CD8-positive, alpha-beta memory T cell (primary cell): ENCODE measurements around the gene ASGR2. TPM values are rescaled to one million over a fixed set of nuclear protein-coding genes. Genes with fewer than 3 reads are reported as not detected.

Experiments used
- CTCF ChIA-PET: fragments of 350-600 bp; sonication (Branson Sonifier 250); formaldehyde crosslinking; loops from one replicate; lab custom pipeline; 2021; ENCODE audit warnings: antibody characterized with exemption; lab: Charles Lee
- POLR2A ChIA-PET: fragments of 350-600 bp; sonication (Branson Sonifier 250); formaldehyde crosslinking; loops from one replicate; lab custom pipeline; 2021; ENCODE audit warnings: antibody characterized with exemption; lab: Charles Lee
- DNase-seq, 5 donors: peaks; one replicate each; pipeline versions ENCODE4 v3.0.0 to v3.0.0-alpha.2; 2020 to 2022; ENCODE audit warnings: mixed read lengths in 1 of 5
- H3K27ac ChIP-seq: one replicate; pipeline ENCODE4 v1.7.0; 2013; ENCODE audit warnings: low read depth, mild to moderate bottlenecking, low read length, moderate library complexity
- H3K27me3 ChIP-seq: 2 replicates; pipeline ENCODE4 v1.7.0; 2013; ENCODE audit warnings: low read length, mild to moderate bottlenecking; ENCODE audit not compliant: insufficient read depth, poor library complexity, severe bottlenecking
- H3K36me3 ChIP-seq: 2 replicates; pipeline ENCODE4 v1.7.0; 2013; ENCODE audit warnings: mild to moderate bottlenecking, low read length, moderate library complexity; ENCODE audit not compliant: insufficient read depth
- H3K4me1 ChIP-seq: 2 replicates; pipeline ENCODE4 v1.7.0; 2013; ENCODE audit warnings: mild to moderate bottlenecking, low read length, moderate library complexity; ENCODE audit not compliant: insufficient read depth
- H3K4me3 ChIP-seq: 2 replicates; pipeline ENCODE4 v1.7.0; 2013; ENCODE audit warnings: mild to moderate bottlenecking, low read length
- H3K9me3 ChIP-seq: 2 replicates; pipeline ENCODE4 v1.7.0; 2013; ENCODE audit warnings: mild to moderate bottlenecking, low read length
- H3K27ac Mint-ChIP-seq, 8 donors: one replicate each; pipeline ENCODE4 v1.8.0; 2020 to 2021; ENCODE audit warnings: mixed read lengths in 8 of 8, mild to moderate bottlenecking in 6 of 8, inconsistent platforms in 3 of 8, moderate library complexity in 3 of 8
- H3K27me3 Mint-ChIP-seq, 2 donors: one replicate each; pipeline ENCODE4 v1.8.0; 2020 to 2021; ENCODE audit warnings: mixed read lengths in 2 of 2, mild to moderate bottlenecking in 1 of 2, moderate library complexity in 1 of 2
- H3K36me3 Mint-ChIP-seq, 3 donors: one replicate each; pipeline ENCODE4 v1.8.0; 2020 to 2021; ENCODE audit warnings: mixed read lengths in 3 of 3, inconsistent platforms in 1 of 3, mild to moderate bottlenecking in 1 of 3
- H3K4me1 Mint-ChIP-seq, 3 donors: one replicate each; pipeline ENCODE4 v1.8.0; 2020 to 2021; ENCODE audit warnings: mixed read lengths in 3 of 3, inconsistent platforms in 1 of 3, mild to moderate bottlenecking in 1 of 3
- H3K4me3 Mint-ChIP-seq, 7 donors: one replicate each; pipeline ENCODE4 v1.8.0; 2020 to 2021; ENCODE audit warnings: mixed read lengths in 7 of 7, mild to moderate bottlenecking in 6 of 7, moderate library complexity in 4 of 7, inconsistent platforms in 2 of 7
- H3K9me3 Mint-ChIP-seq, 5 donors: one replicate each; pipeline ENCODE4 v1.8.0; 2020 to 2022; ENCODE audit warnings: mixed read lengths in 5 of 5, mild to moderate bottlenecking in 3 of 5, moderate library complexity in 2 of 5, inconsistent platforms in 1 of 5
- polyA plus RNA-seq: library from polyadenylated mRNA; unstranded; fragments of 300-500 nt; fragmentation: Illumina TruSeq; gene quantifications from one replicate; pipeline ENCODE4 v1.2.3, GENCODE V29; 2021
- total RNA-seq, 2 experiments: library from RNA; stranded (reverse); gene quantifications; one replicate each; pipeline ENCODE4 v1.2.3, GENCODE V29; 2021

ASGR2 gene
- total and polyA plus RNA-seq, 3 experiments from 2014 or later: not detected

GRCh38 chr17:7078711-7079110 is 35.9 kb downstream of the ASGR2 start:
- DNase-seq: no peak
- Histone ChIP-seq H3K4me3 (no peak overlapping the region), H3K9me3 (no peaks in the 10 kb centered on the region), H3K27me3 (no peaks in the 10 kb centered on the region), H3K4me1 (peaks cover 16% of the 10 kb centered on the region), H3K27ac (no peak overlapping the region), H3K36me3 (no peaks in the 10 kb centered on the region)
- peak overlapping the region in 1 of 7 donors; percentile 23 for H3K4me3 Mint-ChIP-seq
- H3K4me1 Mint-ChIP-seq: peaks cover 26 to 34% (median 30%) of the 10 kb centered on the region in 3 donors
- ChIA-PET CTCF (no interaction called here), POLR2A (interaction anchor here (0.5 kb wide), 1 partner anchor 54 kb away, joined by 3 read pairs; no protein-coding TSS in a partner anchor)
- H3K9me3 Mint-ChIP-seq: no peaks in the 10 kb centered on the region
- H3K36me3 Mint-ChIP-seq: no peaks in the 10 kb centered on the region
- H3K27me3 Mint-ChIP-seq: no peaks in the 10 kb centered on the region
- peak overlapping the region in 2 of 8 donors; percentile 7 to 15 for H3K27ac Mint-ChIP-seq

DNA sequence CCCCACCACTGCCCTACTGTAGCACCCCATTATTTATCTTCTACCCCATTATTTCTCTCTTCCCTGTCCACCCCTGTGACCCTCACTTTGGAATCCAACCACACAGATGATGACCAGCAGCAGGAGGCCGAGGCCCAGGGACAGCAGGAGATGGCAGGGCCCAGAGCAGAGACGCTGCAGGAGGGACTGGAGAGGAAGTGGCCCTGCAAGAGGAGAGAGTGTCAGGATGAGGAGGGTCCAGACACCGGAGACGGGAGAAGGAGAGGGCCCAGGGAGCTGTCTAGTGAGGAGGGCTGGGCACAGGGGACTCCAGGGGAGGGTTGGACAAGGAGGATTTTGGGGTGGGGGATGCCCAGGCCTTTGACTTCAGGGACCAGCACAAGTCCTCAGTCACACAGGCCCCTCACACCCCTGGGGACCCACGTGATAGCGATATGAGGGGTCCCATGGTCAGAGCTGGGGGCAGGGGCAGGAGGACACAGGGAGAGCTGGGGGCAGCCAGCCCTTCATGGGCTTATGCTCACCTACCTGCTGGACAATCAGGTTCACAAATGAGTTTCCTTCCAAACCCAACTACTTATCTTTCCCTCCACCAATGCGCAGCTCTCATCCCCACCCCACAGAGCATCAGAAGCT is 36.6 kb downstream of the ASGR2 start:
- H3K9me3 ChIP-seq: no peaks in the 10 kb centered on the region
- H3K4me3 ChIP-seq: no peak overlapping the region
- DNase-seq: no peak
- Mint-ChIP-seq H3K9me3 (no peaks in the 10 kb centered on the region), H3K4me1 (peaks cover 21 to 28% (median 25%) of the 10 kb centered on the region in 3 donors), H3K36me3 (no peaks in the 10 kb centered on the region), H3K4me3 (no peak overlapping the region), H3K27me3 (no peaks in the 10 kb centered on the region), H3K27ac (peak overlapping the region in 1 of 8 donors; percentile 7)
- no peaks in the 10 kb centered on the region for H3K27me3 ChIP-seq
- peaks cover 16% of the 10 kb centered on the region for H3K4me1 ChIP-seq
- no peaks in the 10 kb centered on the region for H3K36me3 ChIP-seq
- H3K27ac ChIP-seq: no peak overlapping the region
- ChIA-PET POLR2A (interaction anchor here (0.5 kb wide), 1 partner anchor 54 kb away, joined by 3 read pairs; no protein-coding TSS in a partner anchor), CTCF (no interaction called here)

- Histone ChIP-seq H3K36me3 (no peaks in the 10 kb centered on the region), H3K9me3 (no peaks in the 10 kb centered on the region), H3K4me3 (no peak overlapping the region), H3K4me1 (no peaks in the 10 kb centered on the region), H3K27ac (no peak overlapping the region), H3K27me3 (no peaks in the 10 kb centered on the region)
- H3K27me3 Mint-ChIP-seq: no peaks in the 10 kb centered on the region
- POLR2A ChIA-PET: no interaction called here
- H3K27ac Mint-ChIP-seq: no peak overlapping the region
- no peaks in the 10 kb centered on the region for H3K9me3 Mint-ChIP-seq
- no peak for DNase-seq
- no peaks in the 10 kb centered on the region for H3K4me1 Mint-ChIP-seq
- H3K4me3 Mint-ChIP-seq: no peak overlapping the region
- CTCF ChIA-PET: interaction anchor here (1.1 kb wide), 2 partner anchors 12 to 66 kb away, joined by 3 read pairs; no protein-coding TSS in a partner anchor
- no peaks in the 10 kb centered on the region for H3K36me3 Mint-ChIP-seq
These were observed 39.7 kb downstream of the ASGR2 start for GRCh38 chr17:7074931-7075330.

DNA sequence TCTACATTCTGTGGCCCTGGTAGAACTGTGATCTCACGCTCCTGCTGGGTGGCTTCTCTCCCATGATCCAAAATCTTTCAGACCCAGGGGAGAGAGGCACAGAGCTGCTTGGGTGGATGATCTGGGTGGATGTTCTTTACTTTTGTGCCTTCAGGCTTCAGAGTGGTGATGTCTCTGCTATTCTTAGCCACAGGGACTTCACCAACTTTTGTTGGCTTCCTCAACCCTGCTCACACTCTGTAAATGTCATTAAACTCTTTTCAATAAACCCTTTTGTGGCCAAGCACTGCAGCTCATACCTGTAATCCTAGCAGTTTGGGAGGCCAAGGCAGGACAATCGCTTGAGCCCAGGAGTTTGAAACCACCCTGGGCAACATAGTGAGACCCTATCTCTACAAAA is 42.2 kb downstream of the ASGR2 start:
- CTCF ChIA-PET: no interaction called here
- no peak overlapping the region for H3K27ac Mint-ChIP-seq
- H3K9me3 Mint-ChIP-seq: peaks cover 9 to 19% (median 12%) of the 10 kb centered on the region in 5 donors
- H3K27ac ChIP-seq: no peak overlapping the region
- H3K36me3 Mint-ChIP-seq: peaks cover 0 to 20% (median 2%) of the 10 kb centered on the region in 3 donors
- H3K27me3 Mint-ChIP-seq: no peaks in the 10 kb centered on the region
- no peak overlapping the region for H3K4me3 ChIP-seq
- no peaks in the 10 kb centered on the region for H3K36me3 ChIP-seq
- no peaks in the 10 kb centered on the region for H3K27me3 ChIP-seq
- no peaks in the 10 kb centered on the region for H3K4me1 Mint-ChIP-seq
- no peak for DNase-seq
- H3K9me3 ChIP-seq: peaks cover 8% of the 10 kb centered on the region
- POLR2A ChIA-PET: no interaction called here
- no peak overlapping the region for H3K4me3 Mint-ChIP-seq
- no peaks in the 10 kb centered on the region for H3K4me1 ChIP-seq

- H3K9me3 ChIP-seq: peaks cover 8% of the 10 kb centered on the region
- Mint-ChIP-seq H3K27ac (no peak overlapping the region), H3K27me3 (peaks cover 0 to 2% of the 10 kb centered on the region in 2 donors), H3K4me3 (no peak overlapping the region), H3K9me3 (peaks cover 11 to 29% (median 17%) of the 10 kb centered on the region in 5 donors), H3K36me3 (peaks cover 0 to 24% (median 2%) of the 10 kb centered on the region in 3 donors), H3K4me1 (no peaks in the 10 kb centered on the region)
- CTCF ChIA-PET: no interaction called here
- DNase-seq: no peak
- POLR2A ChIA-PET: no interaction called here
- H3K27me3 ChIP-seq: no peaks in the 10 kb centered on the region
- no peaks in the 10 kb centered on the region for H3K36me3 ChIP-seq
- no peak overlapping the region for H3K27ac ChIP-seq
- H3K4me3 ChIP-seq: no peak overlapping the region
- no peaks in the 10 kb centered on the region for H3K4me1 ChIP-seq
These were observed 43.9 kb downstream of the ASGR2 start for GRCh38 chr17:7070712-7071111.

GRCh38 chr17:7068268-7068667 is 46.4 kb downstream of the ASGR2 start:
- no peaks in the 10 kb centered on the region for H3K4me1 Mint-ChIP-seq
- Histone ChIP-seq H3K4me3 (no peak overlapping the region), H3K27ac (no peak overlapping the region), H3K9me3 (peaks cover 8% of the 10 kb centered on the region), H3K27me3 (peaks cover 4% of the 10 kb centered on the region), H3K36me3 (no peaks in the 10 kb centered on the region), H3K4me1 (no peaks in the 10 kb centered on the region)
- H3K27ac Mint-ChIP-seq: no peak overlapping the region
- H3K9me3 Mint-ChIP-seq: peaks cover 11 to 29% (median 17%) of the 10 kb centered on the region in 5 donors
- peaks cover 0 to 24% (median 2%) of the 10 kb centered on the region in 3 donors for H3K36me3 Mint-ChIP-seq
- peaks cover 7 to 11% of the 10 kb centered on the region in 2 donors for H3K27me3 Mint-ChIP-seq
- ChIA-PET CTCF (no interaction called here), POLR2A (no interaction called here)
- no peak overlapping the region for H3K4me3 Mint-ChIP-seq
- no peak for DNase-seq

DNA sequence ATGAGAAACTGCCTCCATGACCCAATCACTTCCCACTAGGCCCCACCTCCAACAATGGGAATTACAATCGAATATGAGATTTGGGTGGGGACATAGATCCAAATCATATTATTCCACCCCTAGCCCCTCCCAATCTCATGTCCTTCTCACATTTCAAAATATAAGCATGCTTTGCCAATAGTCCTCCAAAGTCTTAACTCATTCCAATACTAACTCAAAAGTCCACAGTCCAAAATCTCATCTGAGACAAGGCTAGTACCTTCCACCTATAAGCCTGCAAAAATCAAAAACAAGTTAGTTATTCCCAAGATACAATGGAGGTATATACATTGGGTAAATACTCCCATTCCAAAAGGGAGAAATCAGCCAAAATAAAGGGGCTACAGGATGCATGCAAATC is 47.4 kb downstream of the ASGR2 start:
- Histone ChIP-seq H3K4me3 (no peak overlapping the region), H3K36me3 (no peaks in the 10 kb centered on the region), H3K4me1 (no peaks in the 10 kb centered on the region), H3K9me3 (peaks cover 8% of the 10 kb centered on the region), H3K27ac (no peak overlapping the region), H3K27me3 (peaks cover 5% of the 10 kb centered on the region)
- Mint-ChIP-seq H3K4me1 (no peaks in the 10 kb centered on the region), H3K9me3 (peaks cover 11 to 29% (median 17%) of the 10 kb centered on the region in 5 donors), H3K4me3 (no peak overlapping the region), H3K36me3 (peaks cover 0 to 24% (median 2%) of the 10 kb centered on the region in 3 donors), H3K27ac (no peak overlapping the region), H3K27me3 (peaks cover 7 to 15% of the 10 kb centered on the region in 2 donors)
- CTCF ChIA-PET: no interaction called here
- POLR2A ChIA-PET: no interaction called here
- DNase-seq: no peak

GRCh38 chr17:7064261-7064660 is 50.4 kb downstream of the ASGR2 start:
- H3K9me3 ChIP-seq: peaks cover 8% of the 10 kb centered on the region
- no peak for DNase-seq
- H3K27ac ChIP-seq: no peak overlapping the region
- H3K27me3 ChIP-seq: peaks cover 5% of the 10 kb centered on the region
- CTCF ChIA-PET: interaction anchor here (0.8 to 1.3 kb wide), 2 partner anchors 12 to 232 kb away, joined by 3 to 5 read pairs; no protein-coding TSS in a partner anchor
- no peak overlapping the region for H3K27ac Mint-ChIP-seq
- no peak overlapping the region for H3K4me3 ChIP-seq
- no peaks in the 10 kb centered on the region for H3K4me1 Mint-ChIP-seq
- peaks cover 11 to 28% of the 10 kb centered on the region in 2 donors for H3K27me3 Mint-ChIP-seq
- no peaks in the 10 kb centered on the region for H3K36me3 ChIP-seq
- H3K4me3 Mint-ChIP-seq: no peak overlapping the region
- peaks cover 11 to 28% (median 17%) of the 10 kb centered on the region in 5 donors for H3K9me3 Mint-ChIP-seq
- POLR2A ChIA-PET: no interaction called here
- peaks cover 0 to 23% (median 2%) of the 10 kb centered on the region in 3 donors for H3K36me3 Mint-ChIP-seq
- H3K4me1 ChIP-seq: no peaks in the 10 kb centered on the region
